H54 (cell line): ENCODE results near the gene S100PBP.
A peak's percentile ranks its signal among the peaks of the same experiment; 100 is the strongest.

Experiments
- DNase-seq: peaks from one replicate; pipeline ENCODE4 v3.0.0; 2011; ENCODE audit warnings: low spot score, mixed read lengths; ENCODE audit not compliant: insufficient read length
- FAIRE-seq: peaks from 3 replicates; lab custom pipeline; 2011; peaks lifted over from hg19 to GRCh38; lab: Jason Lieb, UNC
- POLR2A ChIP-seq: IDR thresholded peaks from 2 replicates; pipeline ENCODE4 v1.6.1; 2011; ENCODE audit warnings: low read depth, mild to moderate bottlenecking, low read length

S100PBP gene

GRCh38 chr1:32876341-32877210, 59.1 kb downstream of the S100PBP start:
- DNase-seq (peak; percentile 89), FAIRE-seq (no peak)

DNA sequence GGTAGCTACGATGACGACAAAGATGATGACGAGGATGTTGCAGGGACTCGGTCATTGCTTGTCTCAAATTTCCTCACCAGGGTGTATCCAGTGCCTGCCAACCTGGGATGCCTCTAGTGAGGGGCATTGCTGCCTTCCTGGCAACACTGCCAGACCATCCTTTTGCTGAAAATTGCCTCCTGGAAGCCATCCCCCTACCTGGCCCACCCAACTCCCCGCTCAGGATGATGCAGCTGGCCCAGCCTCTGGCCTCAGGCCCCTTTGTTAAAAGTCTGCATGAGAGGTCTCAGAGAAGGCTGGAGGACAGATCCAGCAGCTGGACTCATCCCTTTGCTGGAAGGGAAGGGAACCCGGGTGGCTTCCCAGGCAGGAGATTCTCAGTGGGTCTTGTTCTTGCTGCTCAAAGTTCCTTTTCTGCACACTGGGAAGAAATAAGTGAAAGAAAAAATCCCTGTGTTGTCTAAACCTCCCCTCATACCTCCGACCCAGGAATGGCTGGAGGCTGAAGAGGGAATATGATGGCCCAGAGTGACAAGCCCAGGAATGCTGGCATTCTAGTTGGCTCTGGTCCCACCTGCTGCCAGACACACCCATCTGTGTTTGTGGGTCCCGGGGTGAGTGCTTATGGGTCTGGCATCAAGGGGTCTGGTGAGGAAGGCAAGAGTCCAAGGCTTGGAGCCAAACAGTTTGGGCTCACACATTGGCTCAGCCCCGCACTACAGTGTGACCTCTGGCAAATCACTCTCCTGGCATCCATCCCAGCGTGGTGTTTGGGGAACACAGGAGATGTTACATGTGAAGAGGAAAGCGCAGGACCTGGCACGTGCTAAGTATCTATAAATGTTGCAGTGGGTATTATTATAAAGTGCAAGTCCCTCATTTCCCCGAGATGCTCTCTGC, 60.0 kb downstream of the S100PBP start:
- DNase-seq (no peak), FAIRE-seq (no peak)
- no peak for TF ChIP-seq POLR2A

More at GRCh38 chr1:32876341-32877210, 59.1 kb downstream of the S100PBP start:
- no peak for TF ChIP-seq POLR2A

- FAIRE-seq = peak; percentile 43
- peak; percentile 96 for DNase-seq
- no peak for TF ChIP-seq POLR2A
Measured at GRCh38 chr1:32878183-32878582, 60.7 kb downstream of the S100PBP start.

- FAIRE-seq (no peak), DNase-seq (no peak)
- TF ChIP-seq POLR2A = no peak
Measured at GRCh38 chr1:32878637-32879041, 61.2 kb downstream of the S100PBP start.

GRCh38 chr1:32881291-32881690, 63.8 kb downstream of the S100PBP start:
- TF ChIP-seq POLR2A = no peak
- no peak for FAIRE-seq
- DNase-seq = no peak

DNA sequence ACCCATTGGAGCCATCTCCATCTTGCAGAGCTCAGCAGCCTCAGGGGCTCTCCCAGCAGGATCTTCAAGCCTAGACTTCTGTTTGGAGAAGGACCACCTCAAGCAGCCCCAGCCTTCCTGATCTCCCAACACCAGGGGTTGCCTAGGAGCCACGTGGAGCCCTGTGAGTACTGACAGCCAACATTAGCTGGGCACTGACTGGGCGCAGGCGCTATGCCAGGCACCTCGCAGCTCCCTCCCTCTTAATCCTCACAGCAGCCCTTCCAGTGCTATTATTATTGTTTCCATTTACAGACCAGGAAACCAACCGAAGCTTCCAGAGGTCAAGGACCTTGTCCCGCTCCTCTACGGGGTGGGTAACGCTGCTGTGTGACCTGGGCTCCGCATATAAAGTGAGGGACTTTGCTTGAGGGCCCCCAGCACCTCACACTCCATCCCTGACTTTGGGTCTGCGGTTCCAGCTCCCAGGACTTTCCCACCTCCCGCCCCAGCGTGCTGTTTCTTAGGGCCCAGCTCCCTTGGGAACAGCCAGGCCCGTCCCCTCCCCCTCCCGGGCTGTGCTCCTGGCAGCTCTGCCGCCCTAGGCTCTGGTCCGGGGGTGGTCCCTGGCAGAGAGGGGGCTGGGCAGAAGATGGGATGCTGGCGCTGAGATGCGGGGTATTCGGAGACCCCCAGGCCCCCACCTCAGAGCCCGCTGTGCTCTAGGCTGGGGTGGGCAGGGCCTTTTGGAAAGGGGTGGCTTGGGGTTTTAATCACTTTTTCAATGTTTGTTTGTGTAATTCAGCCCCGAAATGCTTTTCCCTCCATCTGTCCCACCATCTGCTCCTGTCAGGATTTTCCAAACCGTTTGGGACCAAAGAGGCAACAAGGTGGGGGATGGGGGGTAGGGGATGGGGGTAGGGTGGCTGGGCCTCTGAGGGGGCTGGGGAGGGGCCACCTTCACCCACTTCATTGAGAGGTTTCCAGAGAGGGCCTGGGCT, 64.7 kb downstream of the S100PBP start:
- no peak for TF ChIP-seq POLR2A
- DNase-seq (no peak), FAIRE-seq (no peak)

- DNase-seq (no peak), FAIRE-seq (no peak)
- TF ChIP-seq POLR2A = no peak
Measured at GRCh38 chr1:32883338-32884031, 66.0 kb downstream of the S100PBP start.

DNA sequence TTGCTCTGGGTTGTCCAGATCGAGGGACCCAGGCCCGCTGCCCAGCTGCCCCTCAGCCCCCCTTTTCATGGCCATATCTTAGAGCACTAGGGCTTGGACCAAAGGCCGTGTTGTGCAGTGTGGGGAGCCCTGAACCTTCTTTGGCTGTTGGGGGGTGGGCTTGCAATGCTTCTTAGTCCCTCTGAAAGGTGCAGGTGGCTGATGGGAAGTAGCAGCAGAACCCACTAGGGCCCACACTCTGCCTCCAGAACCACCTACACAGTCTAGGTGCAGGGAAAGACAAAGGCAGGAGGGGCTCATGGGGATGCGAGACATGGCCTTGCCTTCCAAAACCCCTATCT, 66.5 kb downstream of the S100PBP start:
- no peak for DNase-seq
- no peak for TF ChIP-seq POLR2A
- no peak for FAIRE-seq

DNA sequence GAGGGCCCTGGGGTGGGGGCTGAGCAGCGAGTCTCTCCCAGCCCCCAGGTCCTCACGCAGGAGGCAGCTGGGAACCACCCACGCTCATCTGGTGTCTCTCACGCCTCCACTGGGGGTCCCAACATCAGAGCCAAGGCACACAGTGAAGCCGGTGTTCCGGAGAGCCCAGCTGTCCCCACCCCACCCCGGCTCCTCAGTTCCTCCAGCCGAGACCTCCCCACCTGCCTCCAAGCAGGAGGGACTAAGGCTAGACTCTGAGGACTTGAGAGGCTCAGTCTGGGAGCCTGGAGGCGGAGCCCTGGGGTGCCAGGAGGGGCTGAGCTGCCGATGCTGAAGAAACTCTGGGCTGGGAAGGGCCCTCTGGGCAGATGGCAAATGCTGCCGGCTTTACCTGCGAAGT, 67.3 kb downstream of the S100PBP start:
- TF ChIP-seq POLR2A = no peak
- FAIRE-seq = no peak

GRCh38 chr1:32885676-32886003, 68.2 kb downstream of the S100PBP start:
- no peak for DNase-seq
- no peak for FAIRE-seq
- TF ChIP-seq POLR2A = no peak

More for the DNA sequence above, 67.3 kb downstream of the S100PBP start:
- no peak for DNase-seq

- no peak for TF ChIP-seq POLR2A
- DNase-seq (peak; percentile 73), FAIRE-seq (no peak)
Measured at GRCh38 chr1:32886004-32886827, 68.8 kb downstream of the S100PBP start, which contains the start of gene HPCA. TSS of gene HPCA (plus strand) at chr1:32886491. CDS start at chr1:32888899, 2,408 bp downstream.
